H1 (cell line): ENCODE measurements around the gene LTO1. TPM values are rescaled to one million over a fixed set of nuclear protein-coding genes. Genes with fewer than 3 reads are reported as not detected.

Source experiments
- ASH2L ChIP-seq: fragments of 200-600, 300-600 bp; sonication (generic); IDR thresholded peaks from one replicate; pipeline ENCODE4 v1.7.1; 2017; ENCODE audit warnings: low read length
- ATF3 ChIP-seq: IDR thresholded peaks from 2 replicates; pipeline ENCODE4 v1.6.1; 2011; ENCODE audit warnings: low read depth, mild to moderate bottlenecking, low read length; ENCODE audit not compliant: insufficient read depth
- BACH1 ChIP-seq: IDR thresholded peaks from 2 replicates; pipeline ENCODE4 v1.6.1; 2012; ENCODE audit warnings: low read length, improper control_type of control experiment
- CEBPB ChIP-seq: IDR thresholded peaks from 2 replicates; pipeline ENCODE4 v1.6.1; 2012; ENCODE audit warnings: low read depth, low read length
- CREB1 ChIP-seq: IDR thresholded peaks from 2 replicates; pipeline ENCODE4 v1.6.1; 2012; ENCODE audit warnings: inconsistent platforms
- EP300 ChIP-seq, 2 experiments: IDR thresholded peaks; 1 replicate in 1 of 2; 2 replicates in 1 of 2; pipeline ENCODE4 v1.6.1; 2011 to 2012; ENCODE audit warnings: low read depth in 2 of 2, low read length in 2 of 2, mild to moderate bottlenecking in 2 of 2, borderline replicate concordance in 1 of 2, inconsistent platforms in 1 of 2, moderate library complexity in 1 of 2
- EZH2 ChIP-seq: fragments of 200-600 bp; sonication (generic); IDR thresholded peaks from 2 replicates; pipeline ENCODE4 v1.7.1; 2012; ENCODE audit warnings: low read depth, mild to moderate bottlenecking, moderate library complexity, low read length, inconsistent platforms; ENCODE audit not compliant: severe bottlenecking
- GTF2F1 ChIP-seq: IDR thresholded peaks from 2 replicates; pipeline ENCODE4 v1.6.1; 2012; ENCODE audit warnings: low read depth, low read length, improper control_type of control experiment, borderline replicate concordance
- KDM1A ChIP-seq: fragments of 200-600, 300-600 bp; sonication (generic); IDR thresholded peaks from 2 replicates; pipeline ENCODE4 v1.7.1; 2016; ENCODE audit warnings: mild to moderate bottlenecking, low read length, borderline replicate concordance
- KDM4A ChIP-seq: IDR thresholded peaks from one replicate; pipeline ENCODE4 v1.7.1; 2012; ENCODE audit warnings: low read depth, mild to moderate bottlenecking, moderate library complexity, low read length, inconsistent platforms; ENCODE audit not compliant: severe bottlenecking
- NANOG ChIP-seq: IDR thresholded peaks from 2 replicates; pipeline ENCODE4 v1.6.1; 2011; ENCODE audit warnings: low read length, low read depth, mild to moderate bottlenecking, inconsistent platforms; ENCODE audit not compliant: insufficient read depth, poor library complexity, severe bottlenecking
- RNF2 ChIP-seq: fragments of 200-900, 300-1000 bp; sonication (generic); IDR thresholded peaks from 2 replicates; pipeline ENCODE4 v1.7.1; 2016; ENCODE audit warnings: borderline replicate concordance, low read depth, mild to moderate bottlenecking, antibody characterized with exemption, low read length; ENCODE audit not compliant: poor library complexity, severe bottlenecking; ENCODE audit errors: missing control alignments
- RXRA ChIP-seq: IDR thresholded peaks from 2 replicates; pipeline ENCODE4 v1.6.1; 2011; ENCODE audit warnings: low read depth, mild to moderate bottlenecking, low read length, moderate library complexity; ENCODE audit not compliant: insufficient read depth
- SIN3A ChIP-seq, 2 experiments: IDR thresholded peaks in 1 of 2; conservative IDR thresholded peaks in 1 of 2; 2 replicates each; pipeline ENCODE4 v1.6.1; 2011 to 2012; ENCODE audit warnings: low read length in 2 of 2, improper control_type of control experiment in 1 of 2, low read depth in 1 of 2, mild to moderate bottlenecking in 1 of 2
- SP4 ChIP-seq: IDR thresholded peaks from 2 replicates; pipeline ENCODE4 v1.6.1; 2012; ENCODE audit warnings: low read length, inconsistent platforms
- SRF ChIP-seq: IDR thresholded peaks from 2 replicates; pipeline ENCODE4 v1.6.1; 2011; ENCODE audit warnings: mild to moderate bottlenecking, low read depth, low read length, moderate library complexity
- SUZ12 ChIP-seq: fragments of 200-600 bp; sonication (generic); IDR thresholded peaks from 2 replicates; pipeline ENCODE4 v1.6.1; 2012; ENCODE audit warnings: mild to moderate bottlenecking, inconsistent platforms, low read length, moderate library complexity, mixed read lengths
- TAF1 ChIP-seq: IDR thresholded peaks from 2 replicates; pipeline ENCODE4 v1.6.1; 2011; ENCODE audit warnings: mild to moderate bottlenecking, low read depth, low read length
- TAF7 ChIP-seq: optimal IDR thresholded peaks from 2 replicates; pipeline ENCODE3; 2011; ENCODE audit warnings: low read depth, mild to moderate bottlenecking, inconsistent platforms, low read length, moderate library complexity, borderline replicate concordance
- TBP ChIP-seq: IDR thresholded peaks from 2 replicates; pipeline ENCODE4 v1.6.1; 2011; ENCODE audit warnings: low read depth, low read length, improper control_type of control experiment
- TCF12 ChIP-seq: IDR thresholded peaks from 2 replicates; pipeline ENCODE4 v1.6.1; 2011; ENCODE audit warnings: low read depth, mild to moderate bottlenecking, low read length
- ZNF274 ChIP-seq: IDR thresholded peaks from 2 replicates; pipeline ENCODE4 v1.7.0; 2012; ENCODE audit warnings: low read length, borderline replicate concordance; ENCODE audit errors: extremely low read depth
- polyA plus RNA-seq, 7 experiments: library from polyadenylated mRNA; depleted of rRNA in 3 of 7; stranded (reverse) in 5 of 7; unstranded in 2 of 7; fragments of >200 nt in 5 of 7; fragments of 200-250 nt in 2 of 7; gene quantifications; 1 replicate in 5 of 7; 2 replicates in 1 of 7; 4 replicates in 1 of 7; pipeline versions ENCODE4 v1.2.1 to v1.2.3, GENCODE V29; 2011 to 2013; ENCODE audit warnings: missing spikeins in 2 of 7, mixed read lengths in 2 of 7
- total RNA-seq: library from RNA; stranded (reverse); fragmentation: NEBNext Ultra II Directional; extraction: Animal tissue kit (Norgen Biotek cat#: 25700); gene quantifications from 2 replicates; pipeline ENCODE4 v1.2.1, GENCODE V29; 2021
- TF ChIP-seq, protein P1 (sequence below): IDR thresholded peaks from 2 replicates; pipeline ENCODE4 v1.6.1; 2012; ENCODE audit warnings: inconsistent platforms

Gene LTO1
- total and polyA plus RNA-seq, 2 of the 8 experiments (the other 6 are each of a cell fraction or from before 2014, with no cell fraction given) = 15.4 to 21.3 TPM

GRCh38 chr11:69703768-69704507, 28.8 kb upstream of the LTO1 start, which contains the start of gene FGF19 (continued):
- TF ChIP-seq TCF12 = no peak
- no peak for TF ChIP-seq EP300 (IDR thresholded peaks at IDR 0.05; ENCODE audit: borderline replicate concordance in 1 of 2, low read depth in 2 of 2, low read length in 2 of 2)
- TF ChIP-seq KDM4A = no peak
- TF ChIP-seq SUZ12 = 0 out of 2 replicates have a peak, but pooled peaks have one; percentile 34
- TF ChIP-seq TAF1 = 0 out of 2 replicates have a peak, but pooled peaks have one; percentile 5
- TF ChIP-seq SIN3A (conservative IDR thresholded peaks at IDR 0.05 in 1 of 2, IDR thresholded peaks at IDR 0.05 in 1 of 2; ENCODE audit: low read depth in 1 of 2, low read length in 2 of 2) = no peak
- no peak for TF ChIP-seq SP4
- TF ChIP-seq RNF2 = no peak
- TF ChIP-seq GTF2F1 = no peak
- no peak for TF ChIP-seq ZNF274
- no peak for TF ChIP-seq KDM1A
- no peak for TF ChIP-seq SRF
- TF ChIP-seq ATF3 = no peak
- TF ChIP-seq RXRA = no peak
- no peak for TF ChIP-seq TAF7
- TF ChIP-seq CREB1 = no peak
- TF ChIP-seq, protein P1, sequence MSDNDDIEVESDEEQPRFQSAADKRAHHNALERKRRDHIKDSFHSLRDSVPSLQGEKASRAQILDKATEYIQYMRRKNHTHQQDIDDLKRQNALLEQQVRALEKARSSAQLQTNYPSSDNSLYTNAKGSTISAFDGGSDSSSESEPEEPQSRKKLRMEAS = peak; percentile 18; the same call in 1 of the 2 replicates
- TF ChIP-seq NANOG = no peak
- no peak for TF ChIP-seq CEBPB
- peak; percentile 49 for TF ChIP-seq EZH2
- TF ChIP-seq ASH2L = peak; percentile 55
- TF ChIP-seq TBP = peak; percentile 60; the same call in 1 of the 2 replicates
- no peak for TF ChIP-seq BACH1
